OCI-LY1 (cell line): ENCODE measurements around the gene SP8.

Source experiments
- H2AFZ ChIP-seq: fragments of 200-600 bp; sonication (generic), shearing (Covaris generic); 2 replicates; pipeline ENCODE4 v1.6.0; 2014; ENCODE audit warnings: antibody characterized with exemption, mild to moderate bottlenecking, low read length
- H3F3A ChIP-seq: fragments of 200-600 bp; sonication (generic), shearing (Covaris generic); 2 replicates; pipeline ENCODE4 v1.6.0; 2014; ENCODE audit warnings: mild to moderate bottlenecking, antibody characterized with exemption, low read length, moderate library complexity; ENCODE audit not compliant: insufficient read depth
- H3K27ac ChIP-seq: fragments of 200-600 bp; sonication (generic); 2 replicates; pipeline ENCODE4 v1.5.1; 2014; ENCODE audit warnings: low read length, mixed run types, mild to moderate bottlenecking, low read depth; ENCODE audit not compliant: poor library complexity, severe bottlenecking
- H3K27me3 ChIP-seq: fragments of 200-600 bp; sonication (generic); 2 replicates; pipeline ENCODE4 v1.6.0; 2014; ENCODE audit warnings: antibody characterized with exemption, mild to moderate bottlenecking, low read length, moderate library complexity; ENCODE audit not compliant: insufficient read depth
- H3K36me3 ChIP-seq: fragments of 200-600 bp; sonication (generic); 2 replicates; pipeline ENCODE4 v1.6.1; 2014; ENCODE audit warnings: mild to moderate bottlenecking, antibody characterized with exemption, low read length, moderate library complexity, mixed read lengths; ENCODE audit not compliant: insufficient read depth
- H3K4me1 ChIP-seq: fragments of 200-600 bp; sonication (generic); 2 replicates; pipeline ENCODE4 v1.5.1; 2014; ENCODE audit warnings: mild to moderate bottlenecking, low read length, moderate library complexity; ENCODE audit not compliant: insufficient read depth, severe bottlenecking
- H3K4me2 ChIP-seq: fragments of 200-600 bp; sonication (generic), shearing (Covaris generic); 2 replicates; pipeline ENCODE4 v1.6.1; 2014; ENCODE audit warnings: low read length
- H3K4me3 ChIP-seq: fragments of 200-600 bp; sonication (generic); 2 replicates; pipeline ENCODE4 v1.5.1; 2014; ENCODE audit warnings: low read length, low read depth, mild to moderate bottlenecking, mixed read lengths; ENCODE audit not compliant: poor library complexity, severe bottlenecking
- H3K79me2 ChIP-seq: fragments of 200-600 bp; shearing (Covaris generic); 2 replicates; pipeline ENCODE4 v1.6.1; 2016; ENCODE audit warnings: mixed run types, low read length, mixed read lengths; ENCODE audit not compliant: insufficient read depth
- H3K9ac ChIP-seq: fragments of 200-600 bp; sonication (generic), shearing (Covaris generic); 2 replicates; pipeline ENCODE4 v1.6.1; 2014; ENCODE audit warnings: mild to moderate bottlenecking, low read length, mixed read lengths
- H3K9me2 ChIP-seq: fragments of 200-600 bp; sonication (generic), shearing (Covaris generic); 2 replicates; pipeline ENCODE4 v1.6.1; 2014; ENCODE audit warnings: low read depth, mild to moderate bottlenecking, low read length, mixed read lengths
- H3K9me3 ChIP-seq: fragments of 200-600 bp; shearing (Covaris generic); 2 replicates; pipeline ENCODE4 v1.6.1; 2014; ENCODE audit warnings: low read length, mixed read lengths
- H4K20me1 ChIP-seq: fragments of 200-600 bp; sonication (generic), shearing (Covaris generic); 2 replicates; pipeline ENCODE4 v1.6.0; 2016; ENCODE audit warnings: mild to moderate bottlenecking, low read length; ENCODE audit not compliant: insufficient read depth
- CTCF ChIP-seq: fragments of 200-600 bp; sonication (generic), shearing (Covaris generic); IDR thresholded peaks from 2 replicates; pipeline ENCODE4 v1.5.1; 2017; ENCODE audit warnings: mild to moderate bottlenecking, antibody characterized with exemption, low read length, moderate library complexity, mixed read lengths
- EZH2 ChIP-seq: fragments of 200-600 bp; sonication (generic), shearing (Covaris generic); IDR thresholded peaks from 2 replicates; pipeline ENCODE4 v1.8.0; 2017; ENCODE audit warnings: borderline replicate concordance, mixed run types, mild to moderate bottlenecking, antibody characterized with exemption, low read length, moderate library complexity, mixed read lengths

The SP8 gene

GRCh38 chr7:20828947-20829346 is 42.3 kb upstream of the SP8 start:
- H3K4me3 ChIP-seq = no peak overlapping the region
- H3K27me3 ChIP-seq = no peaks in the 10 kb centered on the region; the same call in 1 of the 2 replicates
- H3K9ac ChIP-seq = no peak overlapping the region
- no peak overlapping the region for H3K27ac ChIP-seq
- H4K20me1 ChIP-seq = no peaks in the 10 kb centered on the region
- no peaks in the 10 kb centered on the region for H3K4me1 ChIP-seq
- TF ChIP-seq CTCF (no peak), EZH2 (no peak)
- no peak overlapping the region for H2AFZ ChIP-seq
- no peaks in the 10 kb centered on the region for H3F3A ChIP-seq
- no peaks in the 10 kb centered on the region for H3K9me2 ChIP-seq
- H3K79me2 ChIP-seq = no peaks in the 10 kb centered on the region
- H3K9me3 ChIP-seq = no peaks in the 10 kb centered on the region
- no peaks in the 10 kb centered on the region for H3K36me3 ChIP-seq
- H3K4me2 ChIP-seq = no peak overlapping the region

DNA sequence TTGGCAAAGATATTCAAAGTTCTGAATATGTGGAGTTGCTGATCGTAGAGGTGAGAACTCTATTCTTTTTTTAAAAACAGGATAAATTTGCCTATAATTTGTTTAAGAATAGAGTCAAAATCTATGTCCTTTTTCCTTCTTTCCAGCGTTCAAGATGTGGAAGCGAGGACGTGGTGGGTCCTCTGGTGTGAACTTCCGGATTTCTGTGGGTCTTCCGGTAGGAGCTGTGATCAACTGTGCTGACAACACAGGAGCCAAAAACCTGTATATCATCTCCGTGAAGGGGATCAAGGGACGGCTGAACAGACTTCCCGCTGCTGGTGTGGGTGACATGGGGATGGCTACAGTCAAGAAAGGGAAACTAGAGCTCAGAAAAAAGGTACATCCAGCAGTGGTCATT is 40.5 kb upstream of the SP8 start:
- H3F3A ChIP-seq = no peaks in the 10 kb centered on the region

DNA sequence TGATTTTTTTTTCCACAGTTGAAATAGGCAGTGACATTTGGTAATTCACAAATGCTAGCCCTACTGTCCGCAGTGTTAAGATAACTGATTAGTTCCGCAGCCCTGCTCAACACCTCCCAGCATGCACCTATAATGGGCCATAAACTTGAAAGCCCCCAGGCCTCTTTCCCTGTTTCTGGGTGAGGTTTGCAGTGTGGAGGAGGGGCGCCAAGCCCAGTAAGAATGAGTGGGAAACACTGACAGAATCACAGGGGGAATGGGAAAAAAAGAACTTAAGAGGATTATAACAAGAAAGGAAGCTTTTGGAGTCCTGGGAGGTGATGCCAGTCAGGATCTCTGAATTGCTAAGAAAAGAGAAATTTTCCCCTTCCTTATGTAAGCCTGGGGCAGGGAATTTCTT is 39.6 kb upstream of the SP8 start:
- H3K9me3 ChIP-seq = no peaks in the 10 kb centered on the region
- no peaks in the 10 kb centered on the region for H3K4me1 ChIP-seq
- H3K9ac ChIP-seq = no peak overlapping the region
- no peak overlapping the region for H3K4me3 ChIP-seq
- no peaks in the 10 kb centered on the region; the same call in 1 of the 2 replicates for H3K27me3 ChIP-seq
- H3K27ac ChIP-seq = no peak overlapping the region
- H3K4me2 ChIP-seq = no peak overlapping the region
- TF ChIP-seq CTCF (no peak), EZH2 (no peak)
- H3K79me2 ChIP-seq = no peaks in the 10 kb centered on the region
- no peaks in the 10 kb centered on the region for H3K36me3 ChIP-seq
- H3F3A ChIP-seq = no peaks in the 10 kb centered on the region
- no peaks in the 10 kb centered on the region for H3K9me2 ChIP-seq
- no peaks in the 10 kb centered on the region for H4K20me1 ChIP-seq
- no peak overlapping the region for H2AFZ ChIP-seq

More for the DNA sequence above, 40.5 kb upstream of the SP8 start:
- Histone ChIP-seq H3K4me3 (no peak overlapping the region), H4K20me1 (no peaks in the 10 kb centered on the region), H3K4me2 (no peak overlapping the region), H3K79me2 (no peaks in the 10 kb centered on the region), H3K27me3 (no peaks in the 10 kb centered on the region; the same call in 1 of the 2 replicates), H3K9me3 (no peaks in the 10 kb centered on the region), H2AFZ (no peak overlapping the region), H3K9ac (no peak overlapping the region), H3K9me2 (no peaks in the 10 kb centered on the region), H3K36me3 (no peaks in the 10 kb centered on the region), H3K27ac (no peak overlapping the region), H3K4me1 (no peaks in the 10 kb centered on the region)
- TF ChIP-seq EZH2 (no peak), CTCF (no peak)
